ENCODE results near the gene SIAH3. TPM values are rescaled to one million over a fixed set of nuclear protein-coding genes. Genes with fewer than 3 reads are reported as not detected.

Gene SIAH3
- total RNA-seq, 2 experiments from 2014 or later, result 0.07 to 0.11 TPM

- Mint-ChIP-seq H3K9me3 (no peaks in the 10 kb centered on the region), H3K4me1 (ENCODE audit: low read depth) (peaks cover 11% of the 10 kb centered on the region), H3K4me3 (no peak overlapping the region), H3K27ac (no peak overlapping the region), H3K27me3 (no peaks in the 10 kb centered on the region), H3K36me3 (ENCODE audit: low read depth) (no peaks in the 10 kb centered on the region)
- ChIA-PET POLR2A (no interaction called here), CTCF (no interaction called here)
- ATAC-seq, result no peak
- peak; percentile 6 for DNase-seq
- TF ChIP-seq CTCF (IDR thresholded peaks at IDR 0.05), result no peak
- intact Hi-C loops (cut with micrococcal nuclease), result no loop called here
Observed at GRCh38 chr13:45781553-45782326, 69.8 kb downstream of the SIAH3 start.

- no peak for ATAC-seq
- Mint-ChIP-seq H3K9me3 (no peaks in the 10 kb centered on the region), H3K27me3 (no peaks in the 10 kb centered on the region), H3K36me3 (ENCODE audit: low read depth) (no peaks in the 10 kb centered on the region), H3K4me1 (ENCODE audit: low read depth) (peaks cover 3% of the 10 kb centered on the region), H3K4me3 (no peak overlapping the region), H3K27ac (no peak overlapping the region)
- DNase-seq, result no peak
- ChIA-PET CTCF (no interaction called here), POLR2A (no interaction called here)
- no peak for TF ChIP-seq CTCF (IDR thresholded peaks at IDR 0.05)
- intact Hi-C loops (cut with micrococcal nuclease), result no loop called here
Observed at GRCh38 chr13:45779901-45780300, 71.7 kb downstream of the SIAH3 start.

- no peak for TF ChIP-seq CTCF (IDR thresholded peaks at IDR 0.05)
- POLR2A ChIA-PET, result interaction anchor here (0.6 kb wide), 1 partner anchor 560 kb away, joined by 5 read pairs; no protein-coding TSS in a partner anchor
Observed at GRCh38 chr13:45778882-45779281, 72.7 kb downstream of the SIAH3 start.

GRCh38 chr13:45776748-45777147 is 74.8 kb downstream of the SIAH3 start:
- no peak for ATAC-seq
- intact Hi-C loops (cut with micrococcal nuclease), result no loop called here

More at GRCh38 chr13:45778882-45779281, 72.7 kb downstream of the SIAH3 start:
- intact Hi-C loops (cut with micrococcal nuclease), result no loop called here
- ATAC-seq (no peak), DNase-seq (no peak)
- H3K9me3 Mint-ChIP-seq, result no peaks in the 10 kb centered on the region
- no peaks in the 10 kb centered on the region for H3K36me3 Mint-ChIP-seq (ENCODE audit: low read depth)
- H3K4me3 Mint-ChIP-seq, result no peak overlapping the region
- CTCF ChIA-PET, result no interaction called here
- H3K4me1 Mint-ChIP-seq (ENCODE audit: low read depth), result peaks cover 3% of the 10 kb centered on the region
- no peaks in the 10 kb centered on the region for H3K27me3 Mint-ChIP-seq
- no peak overlapping the region for H3K27ac Mint-ChIP-seq

More at GRCh38 chr13:45776748-45777147, 74.8 kb downstream of the SIAH3 start:
- Mint-ChIP-seq H3K27ac (no peak overlapping the region), H3K36me3 (ENCODE audit: low read depth) (no peaks in the 10 kb centered on the region), H3K9me3 (no peaks in the 10 kb centered on the region), H3K4me3 (no peak overlapping the region), H3K4me1 (ENCODE audit: low read depth) (no peaks in the 10 kb centered on the region), H3K27me3 (no peaks in the 10 kb centered on the region)
- TF ChIP-seq CTCF (IDR thresholded peaks at IDR 0.05), result no peak
- ChIA-PET POLR2A (no interaction called here), CTCF (no interaction called here)
- DNase-seq, result no peak

All from activated CD8-positive, alpha-beta T cell treated with anti-CD3 and anti-CD28 coated beads for 36 hours (primary cell).